Activated CD8-positive, alpha-beta memory T cell treated with anti-CD3 and anti-CD28 coated beads for 24 hours (primary cell): ENCODE results near the gene SLC22A12.

Experiments
- DNase-seq: peaks from one replicate; pipeline ENCODE4 v3.0.0-alpha.2; 2020

SLC22A12 gene

DNA sequence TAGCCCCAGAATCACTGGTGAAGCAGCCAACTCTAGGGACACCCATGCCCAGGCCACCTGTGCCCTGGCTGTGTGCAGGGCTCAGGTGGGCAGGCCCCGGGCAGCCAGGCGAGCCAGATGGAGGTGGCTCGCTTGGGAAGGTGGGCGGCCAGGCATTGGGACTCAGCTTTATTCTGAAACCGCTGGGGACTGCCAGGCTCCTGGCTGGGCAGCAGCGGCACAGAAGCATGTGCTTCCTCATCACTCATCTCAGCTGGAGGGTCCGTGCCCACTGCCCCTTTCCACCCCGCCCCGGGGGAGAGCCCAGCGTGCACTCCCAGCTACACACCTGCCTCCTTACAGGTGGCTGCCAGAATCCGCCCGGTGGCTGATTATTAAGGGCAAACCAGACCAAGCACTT, 27.1 kb upstream of the SLC22A12 start:
- no peak for DNase-seq

- no peak for DNase-seq
Measured at GRCh38 chr11:64564419-64564818, 26.6 kb upstream of the SLC22A12 start.

DNA sequence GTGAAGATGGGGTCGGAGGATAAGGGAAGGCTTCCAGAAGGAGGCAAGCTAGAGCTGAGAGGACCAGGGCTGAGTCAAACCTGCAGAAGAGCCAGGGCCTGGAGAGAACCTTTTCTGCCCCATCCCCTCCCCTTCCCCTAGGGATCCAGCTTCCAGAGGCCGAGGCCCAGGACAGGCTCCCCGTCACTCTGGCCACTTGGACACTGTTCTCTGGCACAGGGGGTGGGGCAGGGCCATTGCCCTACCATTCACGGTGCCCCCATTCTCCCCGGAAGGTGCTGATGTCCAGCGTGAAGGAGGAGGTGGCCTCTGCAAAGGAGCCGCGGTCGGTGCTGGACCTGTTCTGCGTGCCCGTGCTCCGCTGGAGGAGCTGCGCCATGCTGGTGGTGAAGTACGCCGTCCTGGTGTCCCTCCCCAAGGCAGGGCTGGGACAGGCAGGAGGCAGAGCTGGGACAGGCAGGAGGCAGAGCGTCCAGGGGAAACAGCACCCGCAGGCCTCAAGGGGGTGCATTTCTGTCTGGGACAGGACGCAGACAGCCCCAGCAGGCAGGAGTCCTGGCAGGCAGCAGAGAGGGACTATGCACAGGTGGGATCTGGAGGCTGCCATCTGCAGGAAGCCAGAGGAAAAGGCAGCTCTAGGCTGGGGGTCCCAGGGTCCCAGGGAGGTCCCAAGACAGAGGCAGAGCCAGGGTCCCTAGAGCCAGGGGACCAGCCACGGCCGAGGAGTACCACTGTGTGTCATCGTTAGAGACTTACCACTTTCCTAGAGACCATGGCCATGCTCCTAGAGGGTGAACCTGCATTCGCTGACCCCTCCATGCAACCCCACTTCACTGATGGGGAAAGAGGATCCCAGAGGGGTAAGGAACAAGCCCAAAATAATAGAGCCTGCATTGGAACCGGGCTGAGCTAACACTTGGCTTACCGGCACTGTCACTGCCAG, 25.8 kb upstream of the SLC22A12 start:
- no peak for DNase-seq

DNA sequence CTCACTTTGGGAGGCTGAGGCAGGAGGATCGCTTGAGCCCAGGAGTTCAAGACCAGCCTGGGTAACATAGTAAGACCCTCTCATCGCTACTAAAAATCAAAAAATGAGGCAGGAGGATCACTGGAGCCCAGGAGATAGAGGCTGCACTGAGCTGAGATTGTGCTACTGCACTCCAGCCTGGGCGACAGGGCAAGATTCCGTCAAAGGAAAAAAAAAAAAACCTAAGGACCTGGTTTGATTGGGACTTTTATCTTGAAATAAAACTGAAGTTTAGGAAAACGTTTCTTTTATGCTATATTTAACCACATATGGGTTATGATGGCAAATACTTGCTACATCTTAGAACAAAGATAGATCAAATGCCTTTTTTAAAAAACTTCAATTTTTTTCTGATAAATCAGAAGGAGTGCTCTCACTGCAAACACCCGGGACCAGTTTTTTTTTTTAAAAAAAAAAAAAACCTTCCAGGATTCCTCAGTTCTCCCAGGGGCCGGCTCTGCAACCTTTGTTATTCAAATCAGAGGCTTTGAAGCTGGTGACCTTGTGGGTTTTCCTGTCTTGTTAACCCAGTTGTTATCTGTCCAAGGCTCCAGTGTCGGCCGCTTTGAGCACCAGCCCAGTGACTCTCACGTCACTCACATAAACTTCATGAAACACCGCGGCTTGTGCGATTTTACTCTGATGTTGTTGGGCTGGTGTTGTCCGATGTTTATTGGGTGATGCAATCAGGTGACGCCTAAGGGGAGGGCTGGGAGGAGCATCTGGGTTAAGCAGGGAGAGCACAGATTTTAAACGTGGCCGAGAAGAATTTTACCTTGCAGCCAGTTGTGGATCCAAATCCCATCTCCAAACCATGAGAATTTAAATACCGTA, 24.7 kb upstream of the SLC22A12 start:
- DNase-seq, result no peak

DNA sequence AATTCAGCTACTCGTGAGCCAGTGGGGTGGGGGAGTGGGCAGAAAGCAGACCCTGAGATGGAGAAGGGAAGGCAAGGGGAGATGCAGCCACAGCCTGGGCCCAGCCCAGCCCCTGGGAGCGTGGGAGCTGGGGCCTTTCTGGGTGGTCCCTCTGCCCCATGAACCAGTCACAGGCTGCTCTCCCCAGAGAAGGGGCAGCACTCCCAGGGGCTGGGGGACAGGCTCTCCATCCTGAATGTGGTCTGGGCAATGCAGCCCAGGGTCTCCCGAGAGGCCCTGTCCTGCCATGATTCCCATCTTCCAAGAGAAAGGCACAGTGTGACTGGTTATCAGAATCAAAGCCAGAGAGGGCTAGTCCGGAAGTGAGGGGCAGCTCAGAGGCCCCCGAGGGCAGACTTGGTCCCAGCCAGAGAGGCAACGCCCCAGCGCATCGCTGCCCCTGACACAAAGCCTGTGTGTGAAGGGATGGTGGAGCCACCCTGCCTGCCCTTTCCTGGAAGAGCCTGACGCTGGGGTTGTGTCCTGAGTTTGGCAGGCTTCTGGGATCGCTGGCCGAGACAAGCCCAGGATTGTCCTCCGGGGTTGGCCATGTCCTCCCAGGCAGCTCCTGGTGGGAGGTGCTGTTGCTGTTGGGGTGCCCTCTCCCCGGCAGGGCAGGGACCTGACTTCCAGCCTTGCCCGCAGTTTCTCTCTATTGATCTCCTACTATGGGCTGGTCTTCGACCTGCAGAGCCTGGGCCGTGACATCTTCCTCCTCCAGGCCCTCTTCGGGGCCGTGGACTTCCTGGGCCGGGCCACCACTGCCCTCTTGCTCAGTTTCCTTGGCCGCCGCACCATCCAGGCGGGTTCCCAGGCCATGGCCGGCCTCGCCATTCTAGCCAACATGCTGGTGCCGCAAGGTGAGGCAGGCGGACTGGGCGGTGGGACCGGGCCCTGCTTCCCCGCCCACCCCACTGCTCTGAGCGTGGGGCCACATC, 23.8 kb upstream of the SLC22A12 start:
- DNase-seq, result no peak

- no peak for DNase-seq
Measured at GRCh38 chr11:64568041-64568571, 22.9 kb upstream of the SLC22A12 start.

DNA sequence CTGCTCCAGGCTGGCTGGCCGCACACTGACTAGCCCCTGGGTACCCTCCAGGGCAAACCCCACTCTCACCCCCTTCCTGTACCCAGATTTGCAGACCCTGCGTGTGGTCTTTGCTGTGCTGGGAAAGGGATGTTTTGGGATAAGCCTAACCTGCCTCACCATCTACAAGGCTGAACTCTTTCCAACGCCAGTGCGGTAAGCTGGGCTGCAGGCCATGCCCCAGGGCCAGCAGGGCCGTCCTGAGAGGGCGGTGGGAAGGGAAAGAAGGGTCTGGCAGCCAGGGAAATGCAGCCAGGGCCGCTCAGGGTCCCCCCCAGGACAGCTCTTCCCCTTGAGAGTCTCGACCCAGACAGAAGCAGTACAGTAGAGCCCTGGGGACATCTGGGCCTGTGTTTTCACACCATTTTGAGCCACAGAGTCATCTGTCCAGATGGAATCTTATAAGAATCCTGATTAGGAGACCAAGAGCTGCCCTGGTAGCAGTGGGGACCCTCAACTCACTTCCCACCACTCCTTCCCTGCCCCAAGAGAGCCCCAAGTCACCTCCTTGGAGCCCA, 22.4 kb upstream of the SLC22A12 start:
- DNase-seq, result no peak

GRCh38 chr11:64569300-64569970, 21.6 kb upstream of the SLC22A12 start:
- DNase-seq, result no peak

GRCh38 chr11:64570341-64570740, 20.7 kb upstream of the SLC22A12 start:
- DNase-seq, result no peak

DNA sequence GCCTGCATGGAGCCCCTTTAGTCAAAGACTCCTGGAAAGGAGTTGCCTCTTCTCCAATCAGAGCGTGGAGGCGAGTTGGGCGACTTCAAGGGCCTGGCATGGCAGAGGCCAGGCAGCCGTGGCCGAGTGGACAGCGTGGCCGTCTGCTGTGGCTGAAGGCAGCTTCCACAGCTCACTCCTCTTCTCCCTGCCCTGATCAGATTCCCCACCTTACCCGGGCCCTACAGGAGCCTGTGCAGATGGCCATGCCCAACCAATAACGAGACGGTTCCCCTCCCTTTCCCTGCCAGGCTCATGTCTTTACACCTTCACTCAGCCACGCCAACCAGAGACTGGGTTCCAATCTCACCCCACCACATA, 20.0 kb upstream of the SLC22A12 start:
- no peak for DNase-seq

GRCh38 chr11:64571410-64572091, 19.5 kb upstream of the SLC22A12 start:
- DNase-seq, result no peak

GRCh38 chr11:64572143-64572542, 18.9 kb upstream of the SLC22A12 start:
- no peak for DNase-seq

DNA sequence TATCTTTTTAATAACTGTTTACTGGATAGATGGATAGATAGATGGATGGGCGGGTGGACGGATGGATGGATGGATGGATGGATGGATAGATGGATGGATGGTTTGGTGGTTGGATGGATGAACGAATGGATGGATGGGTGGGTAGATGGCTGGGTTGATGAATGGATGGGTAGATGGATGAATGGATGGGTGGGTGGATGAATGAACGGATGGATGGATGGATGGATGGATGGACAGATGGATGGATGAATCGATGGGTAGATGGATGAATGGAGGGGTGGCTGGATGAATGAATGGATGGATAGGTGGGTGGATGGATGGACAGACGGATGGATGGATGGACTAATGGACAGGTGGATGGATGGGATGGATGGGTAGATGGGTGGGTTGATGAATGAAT, 13.8 kb upstream of the SLC22A12 start:
- DNase-seq, result no peak

GRCh38 chr11:64580412-64580811, 10.6 kb upstream of the SLC22A12 start:
- no peak for DNase-seq

GRCh38 chr11:64581057-64581523, 9.9 kb upstream of the SLC22A12 start:
- DNase-seq, result no peak

- no peak for DNase-seq
Measured at GRCh38 chr11:64582885-64583284, 8.1 kb upstream of the SLC22A12 start.

GRCh38 chr11:64583296-64584262, 7.4 kb upstream of the SLC22A12 start:
- no peak for DNase-seq

- DNase-seq, result no peak
Measured at GRCh38 chr11:64585150-64585549, 5.9 kb upstream of the SLC22A12 start.

GRCh38 chr11:64586366-64586765, 4.7 kb upstream of the SLC22A12 start:
- no peak for DNase-seq
